HG02642 (cell line): Measurements from ENCODE around the gene CDK5.
"Not testable (repeated sequence)": the region's sequence is repeated elsewhere in the genome, so short reads cannot be mapped to it uniquely, and the experiment has no call there.

Experiments used
- ATAC-seq: cut with Tn5 transposase; IDR thresholded peaks from one replicate; pipeline ENCODE4 v1.9.1; 2021; ENCODE audit warnings: mild to moderate bottlenecking; ENCODE audit not compliant: unreplicated experiment, poor library complexity

The CDK5 gene

DNA sequence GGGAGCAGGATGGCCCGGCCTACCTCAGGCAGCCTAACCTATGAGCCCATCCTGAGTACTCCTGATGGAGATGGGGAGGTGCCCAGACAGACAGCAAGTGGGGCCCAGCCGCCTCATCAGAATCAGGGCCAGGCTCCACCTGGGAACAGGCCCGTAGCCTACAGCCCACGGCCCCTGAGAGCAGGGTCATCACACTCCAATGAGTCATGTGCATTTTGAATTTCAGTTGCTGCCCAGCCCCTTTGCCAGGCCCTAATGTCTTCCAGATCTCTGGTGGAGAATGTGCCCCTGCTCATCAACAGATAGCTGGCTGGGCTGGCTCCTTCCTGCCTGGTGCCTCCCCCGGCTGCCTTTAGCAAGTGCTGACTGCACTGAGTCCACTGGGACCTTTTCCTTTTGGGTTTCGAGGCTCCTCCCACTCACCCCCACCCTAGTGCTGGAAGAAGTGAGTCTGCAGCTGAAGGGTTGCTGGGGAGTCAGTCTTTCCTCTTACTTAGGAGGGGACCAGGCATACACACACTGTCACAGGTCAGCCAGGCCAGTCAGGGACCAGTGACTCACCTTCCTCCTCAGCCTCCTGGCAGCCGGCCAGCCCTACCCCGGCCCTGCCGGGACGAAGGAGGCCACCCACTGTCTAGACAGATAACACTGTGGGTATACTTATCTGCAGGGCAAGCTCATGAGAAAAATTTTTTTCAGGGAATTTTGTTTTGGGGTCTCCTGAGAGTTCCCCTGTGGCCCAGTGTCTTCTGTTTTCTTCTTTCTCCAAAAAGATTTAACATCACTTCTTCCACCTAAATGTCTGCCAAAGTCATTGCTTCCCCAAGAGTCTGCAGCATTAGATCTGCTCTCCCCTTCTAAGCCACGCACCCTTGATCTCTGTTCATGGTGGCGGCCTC lies 18.5 kb downstream of the CDK5 start:
- no peak for ATAC-seq

- ATAC-seq, result no peak
Measured at GRCh38 chr7:151035902-151036301, 21.8 kb downstream of the CDK5 start.

- ATAC-seq, result no peak
Measured at GRCh38 chr7:151035026-151035717, 22.5 kb downstream of the CDK5 start.

GRCh38 chr7:151034312-151035025 lies 23.2 kb downstream of the CDK5 start:
- no peak for ATAC-seq

- no peak for ATAC-seq
Measured at GRCh38 chr7:151033864-151034249, 23.8 kb downstream of the CDK5 start.

GRCh38 chr7:151032936-151033863 lies 24.5 kb downstream of the CDK5 start:
- ATAC-seq, result no peak

GRCh38 chr7:151031011-151031410 lies 26.7 kb downstream of the CDK5 start:
- no peak for ATAC-seq

DNA sequence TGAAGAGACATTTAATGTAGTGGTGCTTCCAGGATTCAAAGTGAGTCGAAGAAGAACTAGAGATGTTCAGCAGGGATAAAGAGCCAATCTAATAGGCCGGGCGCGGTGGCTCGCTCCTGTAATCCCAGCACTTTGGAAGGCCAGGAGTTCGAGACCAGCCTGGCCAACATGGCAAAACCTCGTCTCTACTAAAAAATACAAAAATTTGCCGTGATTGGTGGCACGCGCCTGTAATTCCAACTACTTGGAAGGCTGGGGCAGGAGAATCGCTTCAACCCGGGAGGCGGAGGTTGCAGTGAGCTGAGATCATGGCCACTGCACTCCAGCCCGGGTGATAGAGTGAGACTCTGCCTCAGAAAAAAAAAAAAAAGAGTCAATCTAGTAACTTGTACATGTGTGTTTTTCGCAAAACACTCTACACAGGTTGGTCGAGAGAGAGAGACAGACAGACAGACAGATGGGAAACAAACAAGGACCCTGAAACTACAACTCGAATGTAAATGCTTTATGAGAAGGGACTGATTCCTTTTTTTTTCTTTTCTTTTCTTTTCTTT lies 28.7 kb downstream of the CDK5 start:
- no peak for ATAC-seq

DNA sequence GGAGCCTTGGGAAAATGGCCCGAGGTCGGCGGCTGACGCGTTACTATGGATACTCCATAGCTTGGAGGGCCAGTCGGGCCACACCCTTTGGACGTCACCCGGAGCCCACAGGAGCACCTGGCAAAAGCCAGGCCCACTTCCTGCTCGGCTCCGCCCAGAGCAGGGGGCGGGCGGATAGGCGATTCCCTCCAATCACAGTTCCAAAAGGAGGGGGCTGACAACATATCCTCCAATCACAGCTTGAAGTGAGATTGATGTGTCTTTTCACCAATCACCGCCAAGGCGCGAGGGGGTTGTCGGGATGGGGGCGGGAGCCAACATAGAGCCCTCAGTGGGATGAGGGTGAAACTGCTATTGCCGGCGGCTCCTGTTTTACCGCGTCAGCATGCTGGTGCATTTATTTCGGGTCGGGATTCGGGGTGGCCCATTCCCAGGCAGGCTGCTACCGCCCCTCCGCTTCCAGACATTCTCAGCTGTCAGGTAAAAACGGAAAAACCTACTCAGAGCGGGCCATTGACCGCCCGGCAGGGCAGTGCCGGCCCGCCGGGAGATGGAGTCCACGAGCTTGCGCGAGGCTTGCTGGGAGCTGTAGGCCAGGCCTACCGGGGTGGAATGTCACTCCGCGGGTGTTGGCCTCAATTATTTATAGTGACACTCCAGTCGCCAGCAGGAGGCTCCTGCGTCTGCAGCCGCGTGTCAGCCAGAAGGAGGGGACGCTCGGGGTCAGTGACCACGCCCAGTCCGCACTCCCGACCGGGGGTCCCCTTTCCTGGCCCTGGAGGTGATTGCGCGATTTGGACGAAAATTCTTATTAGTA lies 29.4 kb downstream of the CDK5 start, which contains the start of gene ABCB8:
Gene ABCB8, plus strand, starts transcription at position 320 of the 817 bp plus-strand sequence. Its CDS starts 66 bp downstream, at position 386.
- ATAC-seq, result peak; percentile 97

GRCh38 chr7:151027728-151028130 lies 30.0 kb downstream of the CDK5 start:
- not testable (repeated sequence) for ATAC-seq

DNA sequence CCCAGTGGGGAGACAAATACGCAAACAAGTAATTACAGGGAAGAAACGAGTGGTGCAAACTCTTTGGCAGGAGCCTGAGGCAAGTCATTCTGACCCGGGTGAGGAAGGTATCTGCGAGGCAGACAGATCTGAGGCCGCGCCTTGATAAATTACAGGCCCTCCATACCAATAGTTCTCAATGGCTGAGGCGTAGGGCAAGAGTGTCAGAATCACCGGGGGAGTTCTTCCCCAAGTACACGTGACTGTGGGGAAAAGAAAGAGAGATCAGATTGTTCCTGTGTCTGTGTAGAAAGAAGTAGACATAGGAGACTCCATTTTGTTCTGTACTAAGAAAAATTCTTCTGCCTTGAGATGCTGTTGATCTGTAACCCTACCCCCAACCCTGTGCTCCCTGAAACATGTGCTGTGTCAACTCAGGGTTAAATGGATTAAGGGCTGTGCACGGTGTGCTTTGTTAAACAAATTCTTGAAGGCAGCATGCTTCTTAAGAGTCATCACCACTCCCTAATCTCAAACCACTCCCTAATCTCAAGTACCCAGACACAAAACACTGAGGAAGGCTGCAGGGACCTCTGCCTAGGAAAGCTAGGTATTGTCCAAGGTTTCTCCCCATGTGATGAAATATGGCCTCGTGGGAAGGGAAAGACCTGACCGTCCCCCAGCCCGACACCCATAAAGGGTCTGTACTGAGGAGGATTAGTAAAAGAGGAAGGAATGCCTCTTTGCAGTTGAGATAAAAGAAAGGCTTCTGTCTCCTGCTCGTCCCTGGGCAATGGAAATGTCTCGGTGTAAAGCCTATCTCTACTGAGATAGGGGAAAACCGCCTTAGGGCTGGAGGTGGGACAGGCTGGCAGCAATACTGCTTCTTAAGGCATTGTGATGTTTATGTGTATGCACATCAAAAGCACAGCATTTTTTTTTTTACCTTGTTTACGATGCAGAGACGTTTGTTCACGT lies 30.6 kb downstream of the CDK5 start:
- ATAC-seq, result not testable (repeated sequence)

DNA sequence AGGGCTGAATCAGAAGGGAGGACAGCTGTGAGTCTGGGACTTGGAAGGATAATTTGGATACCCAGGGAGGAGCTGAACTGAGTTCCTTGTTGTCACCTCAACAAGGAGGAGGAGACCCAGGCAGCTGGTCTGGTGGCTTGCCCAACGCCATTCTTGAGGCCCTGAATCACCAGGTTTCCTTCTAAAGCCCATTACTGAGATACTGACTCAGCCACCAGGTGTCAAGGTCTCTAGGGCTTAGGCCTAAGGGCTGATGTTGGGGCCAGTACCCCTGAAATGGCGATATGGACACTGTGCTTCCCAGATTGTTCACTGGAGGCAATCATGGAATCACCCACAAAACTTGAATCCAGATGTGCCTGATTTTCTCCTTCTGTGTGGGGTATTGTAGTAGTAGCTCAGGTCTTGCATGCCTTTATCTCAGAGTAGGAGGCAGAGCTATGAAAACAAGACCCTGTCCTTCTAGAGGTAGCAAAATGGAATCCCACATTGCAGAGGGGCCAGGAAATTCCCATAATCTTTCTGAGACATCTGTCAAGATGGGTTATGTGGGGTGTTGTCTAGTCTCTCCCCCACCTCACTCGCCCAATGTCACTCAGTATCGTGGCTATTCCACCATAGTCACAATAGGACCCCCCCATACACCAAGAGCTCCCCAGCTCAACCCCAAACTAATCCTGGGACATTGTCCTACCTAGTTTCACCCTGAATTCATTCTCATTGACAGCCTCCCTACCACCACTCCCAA lies 31.6 kb downstream of the CDK5 start:
- ATAC-seq, result no peak

GRCh38 chr7:151024435-151025056 lies 33.2 kb downstream of the CDK5 start, which contains the start of gene ATG9B:
TSS of gene ATG9B (minus strand) at chr7:151024494. CDS start at chr7:151024423, 71 bp downstream.
- ATAC-seq, result no peak

- ATAC-seq, result no peak
Measured at GRCh38 chr7:151023232-151023631, 34.5 kb downstream of the CDK5 start.

DNA sequence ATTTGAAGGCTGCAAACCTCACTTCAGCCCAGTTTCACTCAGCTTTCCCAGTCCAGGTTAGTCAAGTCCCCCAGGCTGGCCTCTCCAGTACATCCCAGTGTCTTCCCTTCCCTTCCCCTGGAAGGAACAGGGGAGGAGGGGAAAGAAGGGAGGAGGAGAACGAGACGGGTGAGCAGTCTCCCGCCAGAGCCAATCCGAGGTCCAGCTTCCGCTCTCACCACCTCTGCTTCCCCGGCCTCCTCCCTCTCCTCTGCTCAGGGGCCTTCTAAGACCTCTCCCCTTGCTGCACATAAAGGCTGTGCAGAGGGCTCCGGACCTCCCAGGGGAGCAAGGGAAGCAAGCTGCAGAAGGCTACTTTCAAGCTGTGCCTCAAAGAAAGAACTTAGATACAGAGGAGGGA lies 37.5 kb downstream of the CDK5 start:
- ATAC-seq, result no peak

DNA sequence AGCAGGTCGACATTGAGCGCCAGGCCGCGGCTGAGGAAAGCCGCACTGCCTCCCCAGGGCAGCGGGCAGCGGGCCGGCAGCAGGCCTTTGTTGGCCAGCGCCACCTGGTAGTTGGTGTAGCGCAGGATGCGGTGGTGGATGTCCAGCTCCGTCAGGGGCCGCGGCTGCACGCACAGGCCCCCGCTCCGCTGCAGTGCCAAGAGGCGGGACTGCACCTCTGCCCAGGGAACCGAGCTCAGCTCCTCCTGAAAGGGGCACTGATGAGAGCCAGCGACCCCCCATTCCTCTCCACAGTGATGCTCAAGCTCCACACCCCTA lies 38.6 kb downstream of the CDK5 start:
- ATAC-seq, result no peak
